ENCODE data around the gene KRT12.
A peak's percentile ranks its signal among the peaks of the same experiment; 100 is the strongest.

Gene KRT12

GRCh38 chr17:40873255-40873654, 6.2 kb upstream of the KRT12 start:
- TF ChIP-seq CTCF (conservative IDR thresholded peaks at IDR 0.05; ENCODE audit: low read depth, low read length) = no peak
- DNase-seq (ENCODE audit: low read depth) = no peak
- no peak overlapping the region for H3K4me3 ChIP-seq (ENCODE audit: low read depth, low read length)

DNA sequence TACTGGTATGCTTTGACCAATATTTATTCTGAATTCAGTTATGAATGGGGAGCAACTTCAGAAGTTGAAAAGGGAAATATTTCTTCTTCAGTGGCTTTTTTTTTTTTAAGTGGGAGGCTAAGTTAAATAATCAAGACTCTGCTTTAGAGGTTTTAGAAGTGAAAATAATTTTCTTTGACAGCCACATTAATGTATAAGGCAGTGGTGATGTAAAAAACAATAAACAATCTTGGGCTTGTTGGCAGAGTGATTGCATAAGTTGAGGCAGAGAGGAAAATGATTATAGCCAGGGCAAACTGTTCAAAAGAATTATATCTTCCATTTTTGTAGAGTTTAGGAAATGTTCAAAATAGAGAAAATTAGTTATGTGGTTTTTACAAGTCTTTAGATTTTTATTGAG, 5.4 kb upstream of the KRT12 start:
- TF ChIP-seq CTCF (conservative IDR thresholded peaks at IDR 0.05; ENCODE audit: low read depth, low read length) = no peak
- no peak for DNase-seq (ENCODE audit: low read depth)
- no peak overlapping the region for H3K4me3 ChIP-seq (ENCODE audit: low read depth, low read length)

GRCh38 chr17:40871316-40871715, 4.3 kb upstream of the KRT12 start:
- H3K4me3 ChIP-seq (ENCODE audit: low read depth, low read length) = no peak overlapping the region
- DNase-seq (ENCODE audit: low read depth) = no peak
- no peak for TF ChIP-seq CTCF (conservative IDR thresholded peaks at IDR 0.05; ENCODE audit: low read depth, low read length)

DNA sequence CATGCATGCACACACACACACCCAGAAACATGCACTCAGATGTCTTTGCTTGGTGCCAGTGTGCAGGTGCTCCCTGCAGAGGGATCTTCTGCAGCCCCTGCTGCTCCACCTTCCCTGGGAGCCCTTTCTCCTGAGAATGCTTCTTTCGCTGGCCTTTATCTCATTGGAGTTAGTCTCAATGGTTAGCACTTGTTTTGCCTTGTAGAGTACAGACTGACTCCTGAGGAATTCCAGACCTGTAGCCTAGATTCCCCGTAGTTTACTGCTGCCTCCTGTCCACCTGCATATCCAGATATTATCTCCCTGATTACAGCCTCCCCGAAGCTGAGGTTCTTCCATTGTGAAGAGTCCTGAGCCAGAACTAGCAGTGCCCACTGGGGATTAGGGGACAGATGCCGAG, 3.1 kb upstream of the KRT12 start:
- no peak for DNase-seq (ENCODE audit: low read depth)
- H3K4me3 ChIP-seq (ENCODE audit: low read depth, low read length) = no peak overlapping the region
- TF ChIP-seq CTCF (conservative IDR thresholded peaks at IDR 0.05; ENCODE audit: low read depth, low read length) = no peak

GRCh38 chr17:40864661-40865390, 2.2 kb downstream of the KRT12 start:
- no peak overlapping the region for H3K4me3 ChIP-seq (ENCODE audit: low read depth, low read length)
- DNase-seq (ENCODE audit: low read depth) = peak; percentile 30
- TF ChIP-seq CTCF (conservative IDR thresholded peaks at IDR 0.05; ENCODE audit: low read depth, low read length) = no peak

DNA sequence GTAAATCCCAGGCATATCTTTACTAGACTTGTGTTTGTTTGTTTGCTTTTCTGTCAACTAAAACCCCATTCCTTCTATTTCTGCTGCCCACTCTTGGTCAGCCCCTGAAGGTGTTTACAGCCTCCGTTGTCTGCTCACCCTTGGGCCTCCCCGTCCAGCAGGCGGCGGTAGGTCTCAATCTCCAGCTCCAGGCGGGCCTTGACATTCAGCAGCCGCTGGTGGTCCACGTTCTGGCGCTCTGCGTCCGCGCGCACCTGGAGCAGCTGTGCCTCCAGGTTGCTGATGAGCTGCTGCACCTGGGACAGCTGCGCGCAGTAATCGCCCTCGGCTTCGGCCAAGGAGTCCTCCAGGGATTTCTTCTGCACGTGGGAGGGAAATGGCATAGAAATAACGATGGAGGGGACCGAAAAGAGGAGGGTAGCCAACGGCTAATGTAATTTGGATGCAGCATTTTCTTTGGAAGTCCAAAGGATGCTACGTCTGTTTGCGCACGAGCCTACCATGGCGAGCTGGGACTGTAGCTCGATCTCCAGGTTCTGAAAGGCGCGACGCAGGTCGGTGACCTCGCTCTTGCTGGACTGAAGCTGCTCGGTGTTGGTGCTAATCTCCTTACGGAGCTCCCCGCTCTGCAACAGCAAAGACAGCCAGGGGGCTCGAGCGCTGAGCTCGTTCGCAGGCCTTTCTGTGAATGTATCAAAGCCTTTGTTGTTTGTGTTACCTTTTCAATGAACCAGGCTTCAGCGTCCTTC, 3.9 kb downstream of the KRT12 start:
- H3K4me3 ChIP-seq (ENCODE audit: low read depth, low read length) = no peak overlapping the region
- DNase-seq (ENCODE audit: low read depth) = peak; percentile 27
- peak; percentile 71 for TF ChIP-seq CTCF (conservative IDR thresholded peaks at IDR 0.05; ENCODE audit: low read depth, low read length)

Measured in choroid plexus epithelial cell (primary cell).